Osteocyte (in vitro differentiated cells): ENCODE results near the gene DENND2A. TPM values are rescaled to one million over a fixed set of nuclear protein-coding genes. Genes with fewer than 3 reads are reported as not detected.
A peak's percentile ranks its signal among the peaks of the same experiment; 100 is the strongest.

Experiments
- DNase-seq: peaks from one replicate; pipeline ENCODE4 v3.0.0; 2021; ENCODE audit warnings: mixed read lengths; ENCODE audit not compliant: unreplicated experiment; ENCODE audit errors: extremely low spot score
- H3K27ac Mint-ChIP-seq: one replicate; pipeline ENCODE4 v1.8.0; 2021; ENCODE audit warnings: mild to moderate bottlenecking, mixed read lengths; ENCODE audit not compliant: unreplicated experiment
- H3K27me3 Mint-ChIP-seq: one replicate; pipeline ENCODE4 v1.8.0; 2021; ENCODE audit warnings: mixed read lengths; ENCODE audit not compliant: unreplicated experiment
- H3K36me3 Mint-ChIP-seq: one replicate; pipeline ENCODE4 v1.8.0; 2021; ENCODE audit warnings: mixed read lengths; ENCODE audit not compliant: unreplicated experiment
- H3K4me1 Mint-ChIP-seq: one replicate; pipeline ENCODE4 v1.8.0; 2021; ENCODE audit warnings: mixed read lengths; ENCODE audit not compliant: unreplicated experiment
- H3K4me3 Mint-ChIP-seq: one replicate; pipeline ENCODE4 v1.8.0; 2021; ENCODE audit warnings: mild to moderate bottlenecking, moderate library complexity, mixed read lengths; ENCODE audit not compliant: unreplicated experiment
- H3K9me3 Mint-ChIP-seq: one replicate; pipeline ENCODE4 v1.8.0; 2021; ENCODE audit warnings: mixed read lengths; ENCODE audit not compliant: unreplicated experiment
- CTCF ChIP-seq: fragments of 200-600 bp; sonication (generic); IDR thresholded peaks from 2 replicates; pipeline ENCODE4 v1.5.0; 2021; ENCODE audit warnings: antibody characterized with exemption, mild to moderate bottlenecking, moderate library complexity
- total RNA-seq: library from RNA; stranded (reverse); gene quantifications from 2 replicates; pipeline ENCODE4 v1.2.1, GENCODE V29; 2021

DENND2A gene
- total RNA-seq, 1 donor from 2014 or later = 53.3 TPM

DNA sequence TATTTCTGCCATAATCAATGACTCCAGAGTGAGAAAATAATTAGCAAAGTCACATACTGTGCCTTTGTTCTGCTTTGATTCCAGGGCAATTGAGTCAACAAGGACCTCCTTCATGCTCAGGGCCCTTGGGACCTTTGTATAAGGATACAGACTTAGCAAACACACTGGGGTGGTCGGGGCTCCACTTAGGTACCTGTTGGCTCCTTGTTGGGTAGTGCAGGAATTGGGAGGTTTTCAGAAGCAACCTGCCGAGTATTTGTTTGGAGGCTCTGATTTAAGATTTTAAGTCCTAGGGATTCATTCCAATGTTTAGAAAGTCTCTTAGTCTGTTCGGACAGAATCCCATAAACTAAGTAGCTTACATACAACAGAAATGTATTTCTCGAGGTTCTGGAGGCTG is 35.1 kb upstream of the DENND2A start:
- no peak for DNase-seq
- Mint-ChIP-seq H3K27ac (peak overlapping the region; percentile 11), H3K36me3 (peaks cover 23% of the 10 kb centered on the region), H3K27me3 (no peaks in the 10 kb centered on the region), H3K9me3 (no peaks in the 10 kb centered on the region), H3K4me3 (no peak overlapping the region), H3K4me1 (peaks cover 30% of the 10 kb centered on the region)
- no peak for TF ChIP-seq CTCF

DNA sequence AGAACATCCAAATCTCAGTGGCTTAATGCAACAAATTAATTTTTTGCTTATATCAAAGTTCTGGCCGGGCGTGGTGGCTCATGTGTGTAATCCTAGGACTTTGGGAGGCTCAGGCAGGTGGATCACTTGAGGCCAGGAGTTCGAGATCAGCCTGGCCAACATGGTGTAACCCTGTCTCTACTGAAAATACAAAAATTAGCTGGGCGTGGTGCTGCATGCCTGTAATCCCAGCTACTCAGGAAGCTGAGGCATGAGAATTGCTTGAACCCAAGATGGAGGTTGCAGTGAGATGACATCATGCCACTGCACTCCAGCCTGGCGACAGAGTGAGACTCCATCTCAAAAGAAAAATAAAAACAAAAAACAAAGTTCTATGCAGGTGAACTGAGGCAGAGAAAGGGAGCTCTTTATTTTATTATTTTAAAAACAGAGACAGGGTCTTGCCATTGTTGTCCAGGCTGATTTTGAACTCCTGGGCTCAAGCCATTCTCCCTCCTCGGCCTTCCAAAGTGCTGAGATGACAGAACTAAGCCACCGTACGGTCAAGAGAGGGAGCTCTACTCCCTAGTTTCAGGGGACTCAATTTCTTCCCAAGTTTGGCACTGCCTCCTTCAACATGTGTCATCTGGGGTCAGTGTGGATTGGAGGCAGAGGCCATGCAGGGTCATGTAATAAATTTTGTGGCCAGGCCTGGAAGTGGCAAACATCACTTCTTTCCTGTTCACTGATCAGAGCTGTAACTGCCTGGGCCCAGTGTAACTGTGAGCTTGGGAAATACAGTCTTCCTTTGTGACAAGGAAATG is 34.5 kb upstream of the DENND2A start:
- peaks cover 17% of the 10 kb centered on the region for H3K36me3 Mint-ChIP-seq
- H3K9me3 Mint-ChIP-seq = no peaks in the 10 kb centered on the region
- peak overlapping the region; percentile 30 for H3K4me3 Mint-ChIP-seq
- peaks cover 30% of the 10 kb centered on the region for H3K4me1 Mint-ChIP-seq
- DNase-seq = no peak
- peak overlapping the region; percentile 11 for H3K27ac Mint-ChIP-seq
- peak; percentile 64 for TF ChIP-seq CTCF
- no peaks in the 10 kb centered on the region for H3K27me3 Mint-ChIP-seq

DNA sequence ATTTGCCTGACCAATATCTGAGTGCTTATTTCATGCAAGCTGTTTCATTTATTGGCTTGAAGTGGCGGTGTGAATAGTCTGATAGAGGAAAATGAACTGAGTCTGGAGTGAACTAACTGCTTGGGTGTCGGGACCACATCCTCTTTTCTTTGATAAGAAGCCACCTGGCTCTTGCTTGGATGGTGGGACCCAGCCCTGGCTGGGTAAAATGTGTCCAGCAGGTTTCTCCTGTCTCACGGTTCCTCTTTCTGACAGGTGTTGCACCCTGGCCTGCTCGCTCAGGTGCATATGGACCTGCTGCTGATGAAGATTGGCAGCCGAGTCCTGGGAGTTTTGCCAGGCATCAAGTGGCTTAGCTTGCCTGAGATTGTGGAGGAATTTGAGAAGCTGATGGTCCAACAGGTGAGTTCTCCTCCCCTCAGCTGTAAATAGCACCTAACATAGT is 33.8 kb upstream of the DENND2A start:
- no peak for DNase-seq
- H3K27ac Mint-ChIP-seq = no peak overlapping the region
- peaks cover 17% of the 10 kb centered on the region for H3K36me3 Mint-ChIP-seq
- no peaks in the 10 kb centered on the region for H3K9me3 Mint-ChIP-seq
- peak overlapping the region; percentile 73 for H3K4me3 Mint-ChIP-seq
- peaks cover 30% of the 10 kb centered on the region for H3K4me1 Mint-ChIP-seq
- no peak for TF ChIP-seq CTCF
- H3K27me3 Mint-ChIP-seq = no peaks in the 10 kb centered on the region

DNA sequence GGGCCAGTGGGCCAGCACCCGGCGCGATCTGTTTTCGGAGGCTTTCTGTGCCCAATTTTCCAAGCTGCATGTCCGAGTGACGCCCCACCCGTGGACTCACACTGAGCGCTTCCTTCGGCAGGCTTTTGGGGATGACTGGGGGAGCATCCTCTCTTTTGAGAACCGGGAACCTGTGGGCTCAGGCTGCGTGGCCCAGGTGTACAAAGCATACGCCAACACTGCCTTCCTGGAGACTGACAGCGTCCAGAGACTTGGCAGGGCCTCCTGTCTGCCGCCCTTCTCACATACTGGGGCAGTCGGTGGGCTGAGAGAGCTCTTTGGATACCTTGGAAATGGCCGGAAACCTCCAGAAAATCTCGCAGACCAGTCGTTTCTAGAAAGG is 33.2 kb upstream of the DENND2A start:
- no peaks in the 10 kb centered on the region for H3K9me3 Mint-ChIP-seq
- no peak for TF ChIP-seq CTCF
- H3K36me3 Mint-ChIP-seq = peaks cover 13% of the 10 kb centered on the region
- H3K4me1 Mint-ChIP-seq = peaks cover 30% of the 10 kb centered on the region
- no peak for DNase-seq
- peak overlapping the region; percentile 50 for H3K27ac Mint-ChIP-seq
- H3K4me3 Mint-ChIP-seq = peak overlapping the region; percentile 73
- H3K27me3 Mint-ChIP-seq = no peaks in the 10 kb centered on the region

GRCh38 chr7:140673063-140673773 is 32.6 kb upstream of the DENND2A start:
- Mint-ChIP-seq H3K9me3 (no peaks in the 10 kb centered on the region), H3K4me3 (peak overlapping the region; percentile 73), H3K27ac (peak overlapping the region; percentile 50), H3K36me3 (peaks cover 9% of the 10 kb centered on the region), H3K27me3 (no peaks in the 10 kb centered on the region), H3K4me1 (peaks cover 36% of the 10 kb centered on the region)
- TF ChIP-seq CTCF = no peak
- DNase-seq = no peak
